ENCODE measurements around the gene MAP7D1.

MAP7D1 gene

GRCh38 chr1:36155408-36156328 lies at the start of gene MAP7D1:
TSS of gene MAP7D1 (plus strand) at chr1:36156160. CDS start at chr1:36156418, 258 bp downstream.
- DNase-seq: peak; percentile 82

GRCh38 chr1:36106269-36106668 lies 49.7 kb upstream of the MAP7D1 start:
- DNase-seq: no peak

- no peak for DNase-seq
Observed at GRCh38 chr1:36107394-36107793, 48.6 kb upstream of the MAP7D1 start.

- DNase-seq: peak; percentile 72
Observed at GRCh38 chr1:36108314-36108713, 47.6 kb upstream of the MAP7D1 start.

- DNase-seq: peak; percentile 76
Observed at GRCh38 chr1:36109041-36109679, 46.8 kb upstream of the MAP7D1 start.

- no peak for DNase-seq
Observed at GRCh38 chr1:36111151-36111550, 44.8 kb upstream of the MAP7D1 start.

GRCh38 chr1:36112823-36113222 lies 43.1 kb upstream of the MAP7D1 start:
- no peak for DNase-seq

GRCh38 chr1:36114371-36114770 lies 41.6 kb upstream of the MAP7D1 start:
- DNase-seq: no peak

- DNase-seq: peak; percentile 57
Observed at GRCh38 chr1:36115200-36115669, 40.7 kb upstream of the MAP7D1 start.

- DNase-seq: no peak
Observed at GRCh38 chr1:36115931-36116330, 40.0 kb upstream of the MAP7D1 start.

- no peak for DNase-seq
Observed at GRCh38 chr1:36116901-36117300, 39.1 kb upstream of the MAP7D1 start.

GRCh38 chr1:36118447-36119204 lies 37.3 kb upstream of the MAP7D1 start:
- no peak for DNase-seq

GRCh38 chr1:36119456-36119855 lies 36.5 kb upstream of the MAP7D1 start:
- DNase-seq: no peak

GRCh38 chr1:36122062-36123030 lies 33.6 kb upstream of the MAP7D1 start:
- DNase-seq: no peak

GRCh38 chr1:36123356-36123755 lies 32.6 kb upstream of the MAP7D1 start:
- no peak for DNase-seq

- DNase-seq: no peak
Observed at GRCh38 chr1:36124404-36125128, 31.4 kb upstream of the MAP7D1 start.

- no peak for DNase-seq
Observed at GRCh38 chr1:36125129-36125991, 30.6 kb upstream of the MAP7D1 start, which contains the start of gene COL8A2. TSS of gene COL8A2 (minus strand) at chr1:36125222. CDS start at chr1:36100242, 24,980 bp downstream.

GRCh38 chr1:36126005-36126716 lies 29.8 kb upstream of the MAP7D1 start:
- no peak for DNase-seq

- no peak for DNase-seq
Observed at GRCh38 chr1:36126797-36127500, 29.0 kb upstream of the MAP7D1 start.

All from amniotic stem cell (primary cell).